Keratinocyte (primary cell): ENCODE results near the gene MAFF. TPM values are rescaled to one million over a fixed set of nuclear protein-coding genes. Genes with fewer than 3 reads are reported as not detected.

Experiments
- DNase-seq: peaks from one replicate; pipeline ENCODE4 v3.0.0-alpha.2; 2011; ENCODE audit warnings: low read depth, missing footprints, low spot score
- FAIRE-seq: peaks from 2 replicates; lab custom pipeline; 2011; peaks lifted over from hg19 to GRCh38; lab: Jason Lieb, UNC
- H2AFZ ChIP-seq: 2 replicates; pipeline ENCODE4 v1.6.0; 2012; ENCODE audit warnings: low read length, control low read depth, inconsistent platforms; ENCODE audit not compliant: control insufficient read depth
- H3K27ac ChIP-seq: 2 replicates; pipeline ENCODE4 v1.5.1; 2011; ENCODE audit warnings: low read length; ENCODE audit not compliant: control insufficient read depth, insufficient read depth
- H3K27me3 ChIP-seq: 3 replicates; pipeline ENCODE4 v1.6.0; 2011; ENCODE audit warnings: low read length; ENCODE audit not compliant: control insufficient read depth, insufficient read depth; ENCODE audit errors: extremely low read depth
- H3K36me3 ChIP-seq, 2 experiments: 2 replicates in 1 of 2; 3 replicates in 1 of 2; pipeline ENCODE4 v1.5.1; 2011; ENCODE audit warnings: low read length in 2 of 2, mild to moderate bottlenecking in 1 of 2; ENCODE audit not compliant: control insufficient read depth in 2 of 2, insufficient read depth in 2 of 2; ENCODE audit errors: extremely low read depth in 1 of 2
- H3K4me1 ChIP-seq: 3 replicates; pipeline ENCODE4 v1.5.1; 2011; ENCODE audit warnings: low read length; ENCODE audit not compliant: control insufficient read depth, insufficient read depth; ENCODE audit errors: extremely low read depth
- H3K4me2 ChIP-seq: 3 replicates; pipeline ENCODE4 v1.6.0; 2011; ENCODE audit warnings: low read depth, low read length; ENCODE audit not compliant: control insufficient read depth, insufficient read depth; ENCODE audit errors: extremely low read depth
- H3K4me3 ChIP-seq, 3 experiments: fragments of 200-600 bp in 1 of 3; sonication (generic) in 1 of 3; 2 replicates in 2 of 3; 3 replicates in 1 of 3; pipeline ENCODE4 v1.5.1; 2011 to 2016; ENCODE audit warnings: low read length in 3 of 3, mild to moderate bottlenecking in 3 of 3, control low read depth in 2 of 3, inconsistent platforms in 1 of 3, low read depth in 1 of 3, mixed read lengths in 1 of 3, mixed run types in 1 of 3, moderate library complexity in 1 of 3; ENCODE audit not compliant: control insufficient read depth in 2 of 3, insufficient read depth in 2 of 3; ENCODE audit errors: extremely low read depth in 1 of 3
- H3K79me2 ChIP-seq: 2 replicates; pipeline ENCODE4 v1.6.0; 2012; ENCODE audit warnings: low read length; ENCODE audit not compliant: control insufficient read depth, insufficient read depth
- H3K9ac ChIP-seq: 3 replicates; pipeline ENCODE4 v1.6.0; 2011; ENCODE audit warnings: low read length; ENCODE audit not compliant: control insufficient read depth, insufficient read depth; ENCODE audit errors: extremely low read depth
- H3K9me1 ChIP-seq: 3 replicates; pipeline ENCODE4 v1.6.0; 2011; ENCODE audit warnings: low read length; ENCODE audit not compliant: control insufficient read depth, insufficient read depth; ENCODE audit errors: extremely low read depth
- H3K9me3 ChIP-seq: 2 replicates; pipeline ENCODE4 v1.5.1; 2012; ENCODE audit warnings: low read depth, low read length; ENCODE audit not compliant: control insufficient read depth
- H4K20me1 ChIP-seq: 3 replicates; pipeline ENCODE4 v1.6.0; 2011; ENCODE audit warnings: low read length; ENCODE audit not compliant: control insufficient read depth, insufficient read depth; ENCODE audit errors: extremely low read depth
- CTCF ChIP-seq, 3 experiments: IDR thresholded peaks in 1 of 3; conservative IDR thresholded peaks in 1 of 3; optimal IDR thresholded peaks in 1 of 3; 2 replicates in 2 of 3; 3 replicates in 1 of 3; pipeline versions ENCODE3 to v1.5.1; 2011; ENCODE audit warnings: low read length in 3 of 3, mild to moderate bottlenecking in 3 of 3, moderate library complexity in 2 of 3, control low read depth in 1 of 3, inconsistent platforms in 1 of 3; ENCODE audit not compliant: insufficient read depth in 2 of 3; ENCODE audit errors: extremely low read depth in 1 of 3
- EZH2 ChIP-seq: IDR thresholded peaks from one replicate; pipeline ENCODE4 v1.6.1; 2012; ENCODE audit warnings: inconsistent platforms, mild to moderate bottlenecking, low read length, moderate library complexity
- dilution Hi-C: fragments of 300-500 bp; cut with MboI; formaldehyde crosslinking; loops from one replicate; pipeline ENCODE4 v1.7.0; 2020; ENCODE audit warnings: low sequenced_read_pairs; ENCODE audit not compliant: extremely low pct_ligation_motif_present
- polyA plus RNA-seq, 5 experiments: library from polyadenylated mRNA; depleted of rRNA in 3 of 5; stranded (reverse) in 3 of 5; stranded (forward) in 1 of 5; unstranded in 1 of 5; fragments of >200 nt; gene quantifications; 1 replicate in 1 of 5; 2 replicates in 3 of 5; 3 replicates in 1 of 5; pipeline versions ENCODE4 v1.2.1 to v1.2.3, GENCODE V29; 2011 to 2012; ENCODE audit warnings: missing spikeins in 2 of 5, low read depth in 1 of 5, low replicate concordance in 1 of 5

MAFF gene
- polyA plus RNA-seq, 1 donor (not counting 4 experiments of a cell fraction or from before 2014, with no cell fraction given) = 10.5 TPM

- dilution Hi-C loops = no loop called here
- Histone ChIP-seq H4K20me1 (no peaks in the 10 kb centered on the region), H3K36me3 (peaks cover 22 to 65% of the 10 kb centered on the region in 2 experiments), H3K27ac (peak overlapping the region; percentile 72), H3K79me2 (no peaks in the 10 kb centered on the region), H3K4me2 (no peak overlapping the region), H3K9me3 (no peaks in the 10 kb centered on the region), H3K4me1 (peaks cover 24% of the 10 kb centered on the region), H3K9ac (peak overlapping the region; percentile 33), H3K4me3 (no peak overlapping the region), H3K27me3 (no peaks in the 10 kb centered on the region), H3K9me1 (no peaks in the 10 kb centered on the region), H2AFZ (no peak overlapping the region)
- no peak for TF ChIP-seq EZH2
- TF ChIP-seq CTCF (optimal IDR thresholded peaks at IDR 0.05 in 1 of 3, IDR thresholded peaks at IDR 0.05 in 1 of 3, conservative IDR thresholded peaks at IDR 0.05 in 1 of 3; ENCODE audit: extremely low read depth in 1 of 3, insufficient read depth in 2 of 3, low read length in 3 of 3) = peak; percentile 68 to 78 (median 75)
- FAIRE-seq (peak; percentile 82), DNase-seq (no peak)
These were observed 28.5 kb downstream of the MAFF start for GRCh38 chr22:38230108-38230825.

- Histone ChIP-seq H3K36me3 (peaks cover 24 to 60% of the 10 kb centered on the region in 2 experiments), H3K4me3 (no peak overlapping the region), H4K20me1 (no peaks in the 10 kb centered on the region), H3K27me3 (no peaks in the 10 kb centered on the region), H3K9ac (no peak overlapping the region), H3K4me1 (peaks cover 24% of the 10 kb centered on the region), H3K9me3 (no peaks in the 10 kb centered on the region), H2AFZ (no peak overlapping the region), H3K9me1 (no peaks in the 10 kb centered on the region), H3K4me2 (no peak overlapping the region), H3K79me2 (no peaks in the 10 kb centered on the region), H3K27ac (no peak overlapping the region)
- dilution Hi-C loops = no loop called here
- no peak for TF ChIP-seq CTCF (optimal IDR thresholded peaks at IDR 0.05 in 1 of 3, IDR thresholded peaks at IDR 0.05 in 1 of 3, conservative IDR thresholded peaks at IDR 0.05 in 1 of 3; ENCODE audit: extremely low read depth in 1 of 3, insufficient read depth in 2 of 3, low read length in 3 of 3)
- TF ChIP-seq EZH2 = no peak
- FAIRE-seq = no peak
- no peak for DNase-seq
These were observed 29.1 kb downstream of the MAFF start for GRCh38 chr22:38230916-38231315.
